H4 (cell line): ENCODE results near the gene CDK10. TPM values are rescaled to one million over a fixed set of nuclear protein-coding genes. Genes with fewer than 3 reads are reported as not detected.
A peak's percentile ranks its signal among the peaks of the same experiment; 100 is the strongest.
"Not testable (repeated sequence)": the region's sequence is repeated elsewhere in the genome, so short reads cannot be mapped to it uniquely, and the experiment has no call there.

ENCODE experiments used
- DNase-seq: peaks from one replicate; pipeline ENCODE4 v3.0.0-alpha.2; 2015; ENCODE audit warnings: low spot score
- total RNA-seq: library from RNA; depleted of rRNA; stranded (reverse); fragments of >200 nt; shearing (Covaris generic); gene quantifications from 2 replicates; pipeline ENCODE4 v1.2.3, GENCODE V29; 2014; rRNA removed

CDK10 gene, protein sequence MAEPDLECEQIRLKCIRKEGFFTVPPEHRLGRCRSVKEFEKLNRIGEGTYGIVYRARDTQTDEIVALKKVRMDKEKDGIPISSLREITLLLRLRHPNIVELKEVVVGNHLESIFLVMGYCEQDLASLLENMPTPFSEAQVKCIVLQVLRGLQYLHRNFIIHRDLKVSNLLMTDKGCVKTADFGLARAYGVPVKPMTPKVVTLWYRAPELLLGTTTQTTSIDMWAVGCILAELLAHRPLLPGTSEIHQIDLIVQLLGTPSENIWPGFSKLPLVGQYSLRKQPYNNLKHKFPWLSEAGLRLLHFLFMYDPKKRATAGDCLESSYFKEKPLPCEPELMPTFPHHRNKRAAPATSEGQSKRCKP
- 23.0 and 37.5 TPM in 2 replicates for total RNA-seq

DNA sequence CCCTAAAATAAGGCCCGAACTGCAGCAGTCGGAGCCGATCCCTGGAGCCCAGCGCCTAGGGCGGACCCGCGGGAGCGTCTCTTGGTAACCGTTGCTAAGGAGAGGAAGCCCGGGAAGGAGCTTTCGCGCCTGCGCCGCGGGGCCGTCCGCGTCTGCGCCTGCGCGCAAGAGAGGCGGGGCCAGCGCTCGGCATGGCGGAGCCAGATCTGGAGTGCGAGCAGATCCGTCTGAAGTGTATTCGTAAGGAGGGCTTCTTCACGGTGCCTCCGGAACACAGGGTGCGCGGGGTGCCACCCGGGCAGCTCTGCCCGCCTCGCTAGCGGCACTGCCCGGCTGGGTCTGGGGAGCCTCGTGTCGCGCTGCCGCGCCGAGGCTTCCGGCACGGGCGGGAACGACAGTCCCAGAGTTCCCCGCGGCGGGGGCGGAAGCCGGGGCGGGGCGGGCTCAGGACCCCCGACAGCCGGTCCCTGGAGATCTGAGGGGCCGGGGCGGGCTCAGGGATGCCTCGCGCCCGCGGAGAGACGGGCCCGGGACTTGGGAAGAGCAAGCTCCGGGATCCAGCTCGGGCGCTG lies at the start of gene CDK10:
Gene CDK10 (plus strand): TSS at position 170 of the 572 bp plus-strand sequence. CDS start 22 bp downstream, at position 192.
- peak; percentile 83 for DNase-seq

- no peak for DNase-seq
Measured at GRCh38 chr16:89637379-89637778, 49.1 kb upstream of the CDK10 start.

- no peak for DNase-seq
Measured at GRCh38 chr16:89638455-89638854, 48.0 kb upstream of the CDK10 start.

DNA sequence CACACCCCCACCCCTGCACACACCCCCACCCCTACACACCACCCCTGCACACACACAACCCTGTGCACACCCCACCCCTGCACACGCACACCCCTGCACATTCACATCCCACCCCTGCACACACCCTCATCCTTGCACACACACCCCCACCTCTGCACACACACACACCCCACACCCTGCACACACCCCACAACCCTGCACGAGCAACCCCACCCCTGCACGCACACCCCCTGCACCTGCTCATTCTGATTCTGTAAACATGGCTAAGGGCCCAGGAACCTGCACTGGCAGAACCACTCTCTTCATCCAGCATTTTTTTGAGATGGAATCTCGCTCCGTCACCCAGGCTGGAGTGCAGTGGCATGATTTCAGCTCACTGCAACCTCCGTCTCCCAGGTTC lies 47.1 kb upstream of the CDK10 start:
- DNase-seq, result no peak

DNA sequence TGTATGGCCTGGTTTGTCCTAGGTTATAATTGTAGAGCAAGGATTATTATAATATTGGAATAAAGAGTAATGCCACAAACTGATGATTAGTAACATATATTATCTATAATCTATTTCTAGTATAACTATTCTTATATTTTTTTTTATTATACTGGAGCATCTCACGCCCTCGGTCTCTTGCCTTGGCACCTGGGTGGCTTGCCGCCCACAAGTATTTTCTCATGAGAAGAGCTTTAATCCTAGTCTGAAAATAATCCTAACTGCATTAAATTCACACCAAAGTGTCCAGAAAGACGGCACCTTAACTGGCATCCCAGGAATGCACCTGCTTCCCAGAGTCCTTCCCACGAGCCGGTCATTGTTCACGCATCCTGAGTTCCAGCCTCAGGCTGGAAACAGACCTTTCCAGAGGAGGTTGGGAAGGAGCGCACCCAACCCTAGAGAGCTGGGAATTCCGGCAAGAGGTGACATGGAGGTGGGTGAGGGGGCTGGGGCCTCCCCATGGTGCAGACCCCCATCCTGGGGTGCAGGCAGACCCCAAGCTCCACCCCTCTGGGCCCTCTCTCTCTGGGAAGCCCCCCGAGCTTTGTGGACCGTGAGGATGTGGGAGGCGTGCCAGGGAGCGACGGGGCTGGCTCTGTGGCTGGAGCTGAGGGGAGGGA lies 44.9 kb upstream of the CDK10 start:
- DNase-seq, result no peak

DNA sequence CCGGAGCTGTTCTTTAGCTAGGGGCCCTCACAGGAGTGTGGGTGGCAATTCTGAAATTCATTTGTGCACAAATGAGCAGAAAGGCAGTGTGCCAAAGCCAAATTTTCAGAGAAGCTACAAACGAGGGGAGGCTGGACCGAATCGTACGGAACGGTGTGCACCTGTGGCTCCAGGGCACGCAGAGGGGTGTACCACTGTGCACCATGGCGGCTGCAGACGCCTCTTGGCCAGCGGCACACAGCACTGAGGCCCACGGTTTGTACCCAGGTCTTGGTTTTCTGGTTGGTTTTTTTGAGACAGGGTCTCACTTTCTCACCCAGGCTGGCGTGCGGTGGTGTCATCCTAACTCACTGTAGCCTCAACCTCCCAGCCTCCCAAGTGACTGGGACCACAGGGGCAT lies 43.9 kb upstream of the CDK10 start:
- DNase-seq, result no peak

DNA sequence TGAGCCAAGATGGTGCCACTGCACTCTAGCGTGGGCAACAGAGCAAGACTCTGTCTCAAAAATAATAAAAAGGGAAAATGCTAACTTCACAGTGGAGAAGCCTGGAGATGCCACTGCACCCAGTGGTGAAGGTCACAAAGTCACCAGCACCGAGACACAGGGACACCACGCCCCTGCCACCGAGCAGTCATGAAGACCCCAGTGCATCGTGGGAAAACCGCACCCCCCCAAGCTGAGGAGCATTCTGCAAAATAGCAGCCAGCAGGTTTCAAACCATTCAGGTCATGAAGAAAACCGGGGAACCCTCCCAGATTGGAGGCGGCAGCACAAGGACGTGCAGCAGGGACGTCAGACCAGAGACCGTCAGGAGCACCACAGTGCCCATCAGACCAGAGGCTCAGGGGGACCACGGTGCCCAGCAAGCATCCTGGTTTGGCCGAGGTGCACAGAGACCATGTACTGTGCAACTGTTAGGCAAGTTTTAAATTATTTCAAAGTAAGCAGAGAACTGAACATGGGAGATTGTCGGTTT lies 42.7 kb upstream of the CDK10 start:
- DNase-seq, result no peak

- no peak for DNase-seq
Measured at GRCh38 chr16:89645122-89645521, 41.4 kb upstream of the CDK10 start.

- no peak for DNase-seq
Measured at GRCh38 chr16:89646270-89646669, 40.2 kb upstream of the CDK10 start.

GRCh38 chr16:89646906-89647305 lies 39.6 kb upstream of the CDK10 start:
- no peak for DNase-seq

DNA sequence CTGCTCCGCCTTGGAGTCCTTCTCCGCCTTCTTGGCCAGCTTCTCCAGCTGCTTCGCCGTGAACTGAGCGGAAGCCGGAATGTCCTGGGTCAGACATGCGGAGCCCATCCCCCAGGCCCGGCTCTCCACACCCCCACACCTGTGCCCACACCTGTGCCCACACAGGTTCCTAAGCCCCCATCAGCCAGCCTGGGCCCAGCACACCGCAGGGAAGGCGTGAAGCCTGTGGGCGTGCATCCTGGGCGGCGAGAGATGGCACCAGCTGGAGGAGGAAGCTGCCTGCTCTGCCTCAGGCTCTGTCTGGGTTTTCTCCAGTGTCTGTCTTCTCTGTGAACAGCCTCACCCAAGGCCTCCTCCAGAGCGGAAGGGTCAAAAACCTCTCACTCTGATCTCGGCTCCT lies 34.9 kb upstream of the CDK10 start:
- DNase-seq, result no peak

- no peak for DNase-seq
Measured at GRCh38 chr16:89653656-89654295, 32.7 kb upstream of the CDK10 start.

DNA sequence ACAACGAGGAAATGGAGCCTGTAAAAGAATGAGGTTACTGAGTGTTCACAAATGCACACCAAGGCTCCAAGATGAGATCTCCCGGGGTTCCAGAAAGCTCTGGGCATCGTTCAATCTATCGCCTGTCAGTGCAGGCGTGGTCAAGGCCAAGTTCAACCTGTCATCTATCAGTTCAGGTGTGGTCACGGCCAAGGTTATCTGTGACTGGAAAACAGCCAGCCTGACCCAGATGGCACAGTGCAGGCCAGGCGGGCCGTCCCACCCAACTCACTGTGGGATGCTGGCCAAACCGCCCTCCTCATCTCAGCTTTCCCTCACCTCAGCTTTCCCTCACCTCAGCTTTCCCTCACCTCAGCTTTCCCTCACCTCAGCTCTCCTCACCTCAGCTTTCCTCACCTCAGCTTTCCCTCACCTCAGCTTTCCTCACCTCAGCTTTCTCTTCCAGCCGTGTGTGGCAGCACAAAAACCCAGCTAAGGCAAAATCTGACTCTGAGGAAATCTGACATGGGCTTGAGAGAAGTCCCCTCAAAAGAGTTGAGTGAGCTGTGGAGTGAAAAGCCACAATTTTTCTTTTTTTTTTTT lies 31.3 kb upstream of the CDK10 start:
- DNase-seq, result no peak

DNA sequence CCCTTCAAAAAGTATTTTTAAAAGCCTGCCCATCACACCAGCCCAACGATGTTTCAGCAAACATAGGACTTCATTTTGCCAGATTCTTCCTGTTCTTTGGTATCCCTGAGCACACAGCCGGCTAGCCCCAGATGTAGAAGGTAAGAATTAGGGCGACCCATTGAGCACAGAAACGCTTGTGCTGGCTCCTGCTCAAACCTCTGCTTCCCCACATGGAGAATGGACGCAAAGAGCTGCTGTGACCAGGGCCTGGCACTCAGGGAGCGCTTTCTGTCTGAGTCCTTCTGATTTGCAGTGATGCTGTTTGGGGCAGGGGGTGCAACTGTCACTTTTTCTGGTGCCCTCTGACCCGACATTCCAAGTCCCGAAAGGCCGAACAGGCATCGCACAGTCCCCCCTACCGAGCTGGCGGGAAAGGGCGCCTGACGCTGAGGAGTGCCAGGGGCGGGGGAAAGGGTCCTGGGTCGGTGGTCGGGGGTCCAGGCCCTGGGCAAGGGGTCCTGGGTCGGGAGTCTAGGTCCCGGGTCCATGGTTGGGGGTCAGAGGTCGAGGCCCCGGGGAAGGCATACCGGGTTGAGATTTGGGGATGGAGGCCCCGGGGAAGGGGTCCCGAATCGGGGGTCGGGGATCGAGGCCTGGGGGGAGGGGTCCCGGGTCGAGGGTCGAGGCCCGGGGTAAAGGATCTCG lies 29.9 kb upstream of the CDK10 start:
- no peak for DNase-seq

DNA sequence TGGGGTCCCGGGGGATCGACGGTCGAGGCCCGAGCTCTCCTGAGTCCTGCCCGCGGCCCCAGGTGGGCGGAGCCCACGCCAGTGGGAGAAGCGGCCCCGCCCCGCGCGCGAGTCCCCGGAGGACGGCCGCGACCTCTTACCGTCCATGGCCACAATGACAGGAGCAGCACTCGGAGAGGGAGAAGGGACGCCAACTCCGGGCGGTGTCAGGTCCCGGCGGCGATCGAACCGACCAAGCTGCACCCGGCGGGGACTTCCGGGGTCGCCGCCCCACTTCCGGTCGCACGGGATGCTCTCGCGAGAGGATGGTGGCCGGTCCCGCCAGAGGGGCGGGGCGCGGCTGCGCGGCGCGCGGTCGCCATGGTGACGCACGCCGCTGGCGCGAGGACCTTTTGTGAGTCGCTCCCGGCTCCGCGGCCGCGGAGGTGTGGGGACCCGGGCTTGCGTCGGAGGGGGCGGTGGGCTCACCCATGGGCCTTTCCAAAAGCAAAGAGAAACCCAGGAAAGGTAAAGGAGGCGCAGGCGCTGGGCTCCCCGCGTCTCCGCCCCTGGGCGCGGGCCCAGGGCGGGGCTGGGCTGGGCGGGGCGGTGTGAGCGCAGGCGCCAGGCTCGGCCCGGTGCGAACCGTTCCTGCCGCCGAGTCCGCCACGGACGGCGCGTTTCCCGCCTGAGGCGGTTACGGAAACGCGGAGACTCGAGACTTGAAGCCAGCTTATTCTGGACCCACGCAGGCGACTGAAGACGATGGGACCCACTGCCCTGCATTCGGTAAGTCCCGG lies 28.9 kb upstream of the CDK10 start, which contains the start of the genes CHMP1A and SPATA33:
Gene CHMP1A (minus strand): TSS at position 267 of the 779 bp plus-strand sequence. CDS start 120 bp downstream, at position 147.
Gene SPATA33 (plus strand): TSS at position 395 of the 779 bp plus-strand sequence. CDS start 76 bp downstream, at position 471.
- DNase-seq, result peak; percentile 83

DNA sequence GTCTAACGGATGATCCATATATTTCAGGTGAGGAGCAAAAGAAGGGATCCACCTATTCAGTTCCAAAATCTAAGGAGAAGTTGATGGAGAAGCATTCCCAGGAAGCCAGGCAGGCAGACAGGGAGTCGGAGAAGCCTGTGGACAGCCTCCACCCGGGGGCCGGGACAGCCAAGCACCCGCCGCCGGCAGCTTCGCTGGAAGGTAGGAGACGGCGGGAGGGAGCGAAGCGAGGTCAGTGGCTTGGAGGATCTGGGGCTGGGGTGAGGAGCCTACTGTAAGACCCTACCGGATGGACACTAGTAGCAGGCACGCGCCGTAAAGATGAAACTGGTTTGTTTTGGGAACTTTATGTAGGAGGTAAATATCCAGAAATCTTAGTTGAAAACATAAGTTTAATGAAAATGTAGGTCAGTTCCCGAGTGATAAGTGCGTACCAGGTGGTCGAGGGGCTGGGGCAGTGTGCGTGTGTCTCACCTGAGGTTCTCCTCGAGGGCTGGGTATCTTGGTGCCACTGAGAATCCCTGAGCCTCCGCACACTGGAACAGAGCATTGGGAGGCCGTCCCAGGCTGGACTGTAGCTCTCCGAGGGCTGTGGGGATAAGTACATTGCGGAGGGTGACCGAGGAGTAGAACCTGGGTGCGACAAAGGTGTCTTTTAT lies 28.1 kb upstream of the CDK10 start:
- no peak for DNase-seq

- DNase-seq, result no peak
Measured at GRCh38 chr16:89660146-89660545, 26.3 kb upstream of the CDK10 start.

GRCh38 chr16:89661215-89661614 lies 25.3 kb upstream of the CDK10 start:
- DNase-seq, result no peak

GRCh38 chr16:89664238-89664637 lies 22.3 kb upstream of the CDK10 start:
- not testable (repeated sequence) for DNase-seq

GRCh38 chr16:89667000-89667399 lies 19.5 kb upstream of the CDK10 start:
- not testable (repeated sequence) for DNase-seq
